Medulla oblongata (tissue), 1 donor: ENCODE results near the gene ANXA3.
"Not testable (repeated sequence)": the region's sequence is repeated elsewhere in the genome, so short reads cannot be mapped to it uniquely, and the experiment has no call there.

Experiments used
- DNase-seq: peaks from one replicate; pipeline ENCODE4 v3.0.0-alpha.2; 2015; ENCODE audit errors: extremely low spot score

ANXA3 gene

GRCh38 chr4:78571804-78572203 is 20.2 kb downstream of the ANXA3 start:
- no peak for DNase-seq

- no peak for DNase-seq
Measured at GRCh38 chr4:78578674-78579425, 27.3 kb downstream of the ANXA3 start.

- DNase-seq, result peak; percentile 32
Measured at GRCh38 chr4:78581618-78582017, 30.0 kb downstream of the ANXA3 start.

GRCh38 chr4:78584863-78585547 is 33.4 kb downstream of the ANXA3 start:
- no peak for DNase-seq

DNA sequence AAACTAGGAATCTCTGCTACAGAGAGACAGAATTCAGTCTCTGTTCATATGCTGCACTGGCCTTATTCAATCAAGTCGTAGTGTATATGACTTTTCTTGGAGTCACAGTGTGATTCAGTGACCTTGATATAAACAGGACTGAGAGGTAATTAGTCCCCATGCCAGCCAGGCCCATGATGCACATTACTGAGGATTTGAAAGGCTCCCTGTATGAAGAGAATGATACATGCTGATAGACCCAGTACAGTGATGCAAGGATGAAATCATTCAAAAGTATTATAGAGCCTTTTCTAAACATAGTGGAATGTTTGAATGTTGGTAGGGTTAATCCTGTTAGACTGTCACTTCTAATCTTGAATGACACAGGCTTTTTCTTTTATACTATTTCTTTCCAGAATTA is 34.1 kb downstream of the ANXA3 start:
- no peak for DNase-seq

DNA sequence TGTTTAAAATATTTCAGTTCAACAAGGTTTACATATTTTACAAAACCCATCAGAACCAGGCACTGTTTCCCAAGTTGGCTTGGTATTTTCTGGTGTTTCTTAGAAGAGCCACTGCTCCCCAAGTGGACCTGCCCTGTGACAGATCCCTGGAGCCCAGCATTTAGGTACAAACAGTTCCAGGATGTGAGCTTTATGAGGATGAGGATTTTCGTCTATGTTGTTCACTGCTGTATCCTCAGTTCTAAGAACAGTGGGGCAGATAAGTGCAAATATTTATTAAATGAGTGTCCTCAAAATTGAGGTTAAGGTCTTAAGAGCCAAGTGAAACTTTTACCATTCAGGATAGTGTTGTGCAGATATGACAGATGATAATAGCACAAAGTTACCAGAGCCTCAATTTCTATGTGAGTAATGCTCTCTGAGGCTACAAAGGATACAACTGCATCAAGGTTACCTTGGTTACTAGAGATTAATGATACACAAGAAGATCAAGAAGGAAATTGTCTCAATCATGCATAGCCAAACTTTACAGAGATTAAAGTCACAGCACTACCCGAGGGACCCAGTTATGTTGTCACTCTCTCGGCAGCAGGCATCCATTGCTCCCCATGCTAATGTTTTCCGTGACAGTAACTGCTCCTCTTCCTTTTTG is 37.5 kb downstream of the ANXA3 start:
- no peak for DNase-seq

DNA sequence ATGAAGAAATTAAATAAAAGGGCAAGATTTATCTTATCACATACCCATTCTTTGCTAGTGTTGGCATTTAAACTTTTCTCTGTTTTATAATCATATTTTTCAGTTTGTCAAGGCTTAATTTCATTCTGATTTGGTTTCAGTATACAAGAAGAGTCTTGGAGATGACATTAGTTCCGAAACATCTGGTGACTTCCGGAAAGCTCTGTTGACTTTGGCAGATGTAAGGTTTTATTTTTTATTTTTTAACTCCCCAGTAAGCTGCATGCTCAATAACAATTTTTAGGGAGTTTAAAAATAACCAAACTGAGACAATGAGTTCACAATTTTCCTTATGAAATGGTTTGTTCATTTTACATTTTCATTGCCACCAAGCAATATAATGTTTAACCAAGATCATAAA is 39.8 kb downstream of the ANXA3 start:
- DNase-seq, result no peak

DNA sequence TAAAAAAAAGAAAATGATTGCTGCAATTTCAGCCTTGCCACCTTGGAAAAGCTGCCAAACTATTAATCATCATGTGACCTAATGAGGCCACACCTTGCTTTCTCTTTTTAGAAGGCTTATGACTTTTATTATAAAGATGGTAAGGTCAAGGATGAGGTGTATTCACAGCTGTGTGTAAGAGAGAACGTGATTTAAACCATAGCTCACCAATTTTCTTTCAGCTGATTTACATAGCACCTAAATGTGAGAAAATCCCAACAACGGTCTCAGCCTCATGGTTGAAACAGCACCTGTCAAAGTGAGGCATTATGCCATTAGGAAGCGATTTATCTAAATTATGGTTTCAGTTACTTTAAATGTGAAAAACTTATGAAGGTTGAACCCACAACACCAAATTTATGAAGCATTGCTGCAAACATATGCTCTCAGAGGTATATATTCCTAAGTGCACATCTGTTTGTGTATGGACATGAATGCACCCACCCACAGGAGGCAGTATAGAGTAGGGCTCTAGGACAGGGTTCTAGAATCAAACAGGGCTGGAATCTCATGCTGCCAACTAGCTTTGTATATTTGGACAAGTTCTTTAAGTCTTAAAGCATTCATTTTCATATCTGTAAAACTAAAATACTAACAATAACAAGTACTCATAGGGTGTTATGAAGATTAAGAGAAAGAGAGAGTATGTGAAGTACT is 40.7 kb downstream of the ANXA3 start:
- no peak for DNase-seq

GRCh38 chr4:78596111-78596742 is 44.7 kb downstream of the ANXA3 start:
- no peak for DNase-seq

- DNase-seq, result not testable (repeated sequence)
Measured at GRCh38 chr4:78598431-78598830, 46.9 kb downstream of the ANXA3 start.

DNA sequence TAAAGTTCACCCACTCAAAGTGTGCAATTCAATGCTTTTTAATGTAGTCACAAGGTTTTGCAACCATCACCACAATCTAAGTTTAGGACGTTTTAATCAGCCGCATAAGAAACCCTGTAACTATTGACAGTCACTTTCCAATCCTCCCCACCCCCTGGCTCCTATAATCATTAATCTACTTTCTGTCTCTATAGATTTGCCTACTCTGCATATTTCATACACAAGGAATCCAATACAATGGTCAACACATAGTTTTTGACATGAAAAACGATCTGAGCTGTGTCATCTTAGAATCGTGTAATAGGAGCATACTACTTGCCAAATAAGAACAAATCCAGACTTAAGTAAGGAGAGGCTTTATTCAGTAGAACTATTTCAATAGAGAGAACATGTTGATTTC is 47.6 kb downstream of the ANXA3 start:
- DNase-seq, result no peak

DNA sequence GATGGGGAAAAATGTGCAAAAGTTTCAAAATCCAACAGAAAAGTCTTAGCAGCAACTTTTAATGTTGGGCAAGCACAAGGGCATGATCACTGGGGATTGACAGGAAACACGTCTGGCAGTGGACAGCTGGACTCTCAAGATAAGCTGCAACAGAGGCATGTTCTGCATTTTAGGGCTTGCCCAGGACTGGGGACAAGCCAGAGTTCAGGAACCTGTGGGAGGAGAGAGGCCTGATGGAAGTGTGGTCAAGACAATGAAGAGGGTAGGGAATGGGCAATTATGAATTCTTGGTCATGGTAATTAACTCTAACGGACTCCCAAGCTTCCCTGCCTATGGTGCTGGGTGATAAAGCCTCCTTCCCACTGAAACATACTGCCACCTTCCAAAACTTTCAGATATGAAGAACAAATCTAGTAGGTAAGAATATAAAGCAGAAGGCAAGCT is 48.4 kb downstream of the ANXA3 start:
- DNase-seq, result no peak

GRCh38 chr4:78601013-78601412 is 49.4 kb downstream of the ANXA3 start:
- no peak for DNase-seq

DNA sequence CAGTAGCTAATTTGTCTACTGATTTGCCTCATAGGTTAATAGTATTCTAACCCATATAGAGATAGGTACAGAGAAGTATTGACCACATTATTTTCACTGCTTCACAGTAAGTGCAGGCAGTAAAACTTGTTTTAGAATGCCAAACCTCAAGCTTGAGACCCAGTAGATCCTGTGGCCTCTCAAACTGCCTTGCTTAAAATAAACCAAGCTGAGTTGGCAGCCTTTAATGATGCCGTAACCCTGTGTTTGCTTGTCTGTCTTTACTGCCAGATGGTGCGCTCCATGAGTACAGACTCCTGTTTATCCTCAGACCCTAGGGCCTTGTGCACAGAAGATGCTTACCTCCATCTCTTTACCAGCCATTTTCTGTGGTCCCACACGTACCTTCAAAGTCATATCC is 50.8 kb downstream of the ANXA3 start:
- DNase-seq, result no peak

- DNase-seq, result no peak
Measured at GRCh38 chr4:78603384-78603783, 51.8 kb downstream of the ANXA3 start.

- no peak for DNase-seq
Measured at GRCh38 chr4:78604988-78605387, 53.4 kb downstream of the ANXA3 start.

DNA sequence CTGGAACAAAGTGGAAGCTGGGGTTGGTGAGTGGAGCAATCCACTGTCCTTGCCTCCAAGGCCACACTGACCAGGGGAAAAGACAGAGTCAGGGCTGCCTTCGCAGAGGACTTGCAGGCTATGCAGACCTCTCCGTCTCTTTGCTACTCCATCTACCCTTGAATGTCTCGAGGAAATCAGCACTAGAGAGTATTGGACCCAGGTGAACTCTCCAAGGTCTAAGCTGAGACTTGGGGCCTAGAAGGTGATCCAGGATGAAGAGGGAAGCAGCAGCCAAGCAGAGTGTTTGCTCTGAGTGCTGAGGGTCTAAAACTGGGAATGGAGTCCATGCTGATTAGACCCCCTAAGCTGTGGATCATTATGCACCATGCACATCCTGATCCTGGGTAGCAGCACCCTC is 54.5 kb downstream of the ANXA3 start:
- no peak for DNase-seq

GRCh38 chr4:78606530-78607095 is 55.0 kb downstream of the ANXA3 start:
- DNase-seq, result no peak

DNA sequence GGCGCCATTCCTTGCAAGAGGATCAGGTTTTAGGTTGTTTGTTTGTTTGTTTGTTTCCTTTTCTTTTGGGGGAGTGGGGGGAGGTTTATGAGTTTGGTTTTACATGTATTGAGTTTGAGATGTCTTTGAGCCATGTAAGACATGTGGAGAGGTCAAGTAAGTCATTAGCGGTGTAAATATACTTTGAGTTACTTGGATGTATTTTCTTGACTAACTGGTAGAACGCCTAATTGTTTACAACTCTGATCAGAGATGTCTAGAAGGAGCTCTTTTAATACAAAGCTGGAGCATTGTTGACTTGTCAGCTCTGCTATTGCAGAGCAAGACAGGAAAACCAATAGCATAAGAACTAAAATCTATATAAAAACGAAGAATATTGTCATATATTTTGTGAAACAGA is 57.1 kb downstream of the ANXA3 start:
- no peak for DNase-seq

GRCh38 chr4:78609580-78609979 is 58.0 kb downstream of the ANXA3 start:
- DNase-seq, result no peak

DNA sequence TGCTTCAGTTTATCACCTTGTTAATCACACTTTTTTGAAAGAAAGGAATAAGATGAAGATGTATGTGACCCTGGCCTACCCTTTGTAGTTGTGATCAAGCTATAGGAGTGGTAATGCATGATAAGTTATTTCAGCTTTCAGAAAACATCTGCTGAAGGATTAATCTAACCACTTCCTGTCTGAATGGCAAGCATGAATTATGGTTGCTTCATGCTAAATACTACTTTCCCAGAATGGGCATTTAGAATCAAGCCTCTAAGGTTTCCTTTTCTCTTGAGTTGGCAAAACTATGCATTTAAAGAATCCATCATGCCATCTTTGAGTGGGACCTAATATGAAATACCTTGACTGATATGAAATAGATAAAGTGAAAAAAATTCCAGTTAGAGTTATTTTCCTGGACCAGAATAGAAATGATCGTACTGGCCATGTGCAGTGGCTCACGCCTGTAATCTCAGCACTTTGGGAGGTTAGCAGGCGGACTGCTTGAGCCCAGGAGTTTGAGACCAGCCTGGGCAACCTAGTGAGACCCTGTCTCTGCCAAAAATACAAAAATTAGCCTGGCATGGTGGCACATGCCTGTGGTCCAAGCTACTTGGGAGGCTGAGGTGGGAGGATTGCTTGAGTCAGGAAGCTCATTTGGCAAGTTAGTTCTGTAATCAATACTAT is 59.1 kb downstream of the ANXA3 start:
- no peak for DNase-seq
